Keratinocyte (primary cell): ENCODE data around the gene PTPN6. TPM values are rescaled to one million over a fixed set of nuclear protein-coding genes. Genes with fewer than 3 reads are reported as not detected.

Experiments used
- DNase-seq: peaks from one replicate; pipeline ENCODE4 v3.0.0-alpha.2; 2011; ENCODE audit warnings: low read depth, missing footprints, low spot score
- FAIRE-seq: peaks from 2 replicates; lab custom pipeline; 2011; peaks lifted over from hg19 to GRCh38; lab: Jason Lieb, UNC
- H2AFZ ChIP-seq: 2 replicates; pipeline ENCODE4 v1.6.0; 2012; ENCODE audit warnings: low read length, control low read depth, inconsistent platforms; ENCODE audit not compliant: control insufficient read depth
- H3K27ac ChIP-seq: 2 replicates; pipeline ENCODE4 v1.5.1; 2011; ENCODE audit warnings: low read length; ENCODE audit not compliant: control insufficient read depth, insufficient read depth
- H3K27me3 ChIP-seq: 3 replicates; pipeline ENCODE4 v1.6.0; 2011; ENCODE audit warnings: low read length; ENCODE audit not compliant: control insufficient read depth, insufficient read depth; ENCODE audit errors: extremely low read depth
- H3K36me3 ChIP-seq, 2 experiments: 2 replicates in 1 of 2; 3 replicates in 1 of 2; pipeline ENCODE4 v1.5.1; 2011; ENCODE audit warnings: low read length in 2 of 2, mild to moderate bottlenecking in 1 of 2; ENCODE audit not compliant: control insufficient read depth in 2 of 2, insufficient read depth in 2 of 2; ENCODE audit errors: extremely low read depth in 1 of 2
- H3K4me1 ChIP-seq: 3 replicates; pipeline ENCODE4 v1.5.1; 2011; ENCODE audit warnings: low read length; ENCODE audit not compliant: control insufficient read depth, insufficient read depth; ENCODE audit errors: extremely low read depth
- H3K4me2 ChIP-seq: 3 replicates; pipeline ENCODE4 v1.6.0; 2011; ENCODE audit warnings: low read depth, low read length; ENCODE audit not compliant: control insufficient read depth, insufficient read depth; ENCODE audit errors: extremely low read depth
- H3K4me3 ChIP-seq, 3 experiments: fragments of 200-600 bp in 1 of 3; sonication (generic) in 1 of 3; 2 replicates in 2 of 3; 3 replicates in 1 of 3; pipeline ENCODE4 v1.5.1; 2011 to 2016; ENCODE audit warnings: low read length in 3 of 3, mild to moderate bottlenecking in 3 of 3, control low read depth in 2 of 3, inconsistent platforms in 1 of 3, low read depth in 1 of 3, mixed read lengths in 1 of 3, mixed run types in 1 of 3, moderate library complexity in 1 of 3; ENCODE audit not compliant: control insufficient read depth in 2 of 3, insufficient read depth in 2 of 3; ENCODE audit errors: extremely low read depth in 1 of 3
- H3K79me2 ChIP-seq: 2 replicates; pipeline ENCODE4 v1.6.0; 2012; ENCODE audit warnings: low read length; ENCODE audit not compliant: control insufficient read depth, insufficient read depth
- H3K9ac ChIP-seq: 3 replicates; pipeline ENCODE4 v1.6.0; 2011; ENCODE audit warnings: low read length; ENCODE audit not compliant: control insufficient read depth, insufficient read depth; ENCODE audit errors: extremely low read depth
- H3K9me1 ChIP-seq: 3 replicates; pipeline ENCODE4 v1.6.0; 2011; ENCODE audit warnings: low read length; ENCODE audit not compliant: control insufficient read depth, insufficient read depth; ENCODE audit errors: extremely low read depth
- H3K9me3 ChIP-seq: 2 replicates; pipeline ENCODE4 v1.5.1; 2012; ENCODE audit warnings: low read depth, low read length; ENCODE audit not compliant: control insufficient read depth
- H4K20me1 ChIP-seq: 3 replicates; pipeline ENCODE4 v1.6.0; 2011; ENCODE audit warnings: low read length; ENCODE audit not compliant: control insufficient read depth, insufficient read depth; ENCODE audit errors: extremely low read depth
- CTCF ChIP-seq, 3 experiments: IDR thresholded peaks in 1 of 3; conservative IDR thresholded peaks in 1 of 3; optimal IDR thresholded peaks in 1 of 3; 2 replicates in 2 of 3; 3 replicates in 1 of 3; pipeline versions ENCODE3 to v1.5.1; 2011; ENCODE audit warnings: low read length in 3 of 3, mild to moderate bottlenecking in 3 of 3, moderate library complexity in 2 of 3, control low read depth in 1 of 3, inconsistent platforms in 1 of 3; ENCODE audit not compliant: insufficient read depth in 2 of 3; ENCODE audit errors: extremely low read depth in 1 of 3
- EZH2 ChIP-seq: IDR thresholded peaks from one replicate; pipeline ENCODE4 v1.6.1; 2012; ENCODE audit warnings: inconsistent platforms, mild to moderate bottlenecking, low read length, moderate library complexity
- dilution Hi-C: fragments of 300-500 bp; cut with MboI; formaldehyde crosslinking; loops from one replicate; pipeline ENCODE4 v1.7.0; 2020; ENCODE audit warnings: low sequenced_read_pairs; ENCODE audit not compliant: extremely low pct_ligation_motif_present
- polyA plus RNA-seq, 5 experiments: library from polyadenylated mRNA; depleted of rRNA in 3 of 5; stranded (reverse) in 3 of 5; stranded (forward) in 1 of 5; unstranded in 1 of 5; fragments of >200 nt; gene quantifications; 1 replicate in 1 of 5; 2 replicates in 3 of 5; 3 replicates in 1 of 5; pipeline versions ENCODE4 v1.2.1 to v1.2.3, GENCODE V29; 2011 to 2012; ENCODE audit warnings: missing spikeins in 2 of 5, low read depth in 1 of 5, low replicate concordance in 1 of 5

PTPN6 gene
- polyA plus RNA-seq, 1 donor (not counting 4 experiments of a cell fraction or from before 2014, with no cell fraction given) = 18.7 TPM

DNA sequence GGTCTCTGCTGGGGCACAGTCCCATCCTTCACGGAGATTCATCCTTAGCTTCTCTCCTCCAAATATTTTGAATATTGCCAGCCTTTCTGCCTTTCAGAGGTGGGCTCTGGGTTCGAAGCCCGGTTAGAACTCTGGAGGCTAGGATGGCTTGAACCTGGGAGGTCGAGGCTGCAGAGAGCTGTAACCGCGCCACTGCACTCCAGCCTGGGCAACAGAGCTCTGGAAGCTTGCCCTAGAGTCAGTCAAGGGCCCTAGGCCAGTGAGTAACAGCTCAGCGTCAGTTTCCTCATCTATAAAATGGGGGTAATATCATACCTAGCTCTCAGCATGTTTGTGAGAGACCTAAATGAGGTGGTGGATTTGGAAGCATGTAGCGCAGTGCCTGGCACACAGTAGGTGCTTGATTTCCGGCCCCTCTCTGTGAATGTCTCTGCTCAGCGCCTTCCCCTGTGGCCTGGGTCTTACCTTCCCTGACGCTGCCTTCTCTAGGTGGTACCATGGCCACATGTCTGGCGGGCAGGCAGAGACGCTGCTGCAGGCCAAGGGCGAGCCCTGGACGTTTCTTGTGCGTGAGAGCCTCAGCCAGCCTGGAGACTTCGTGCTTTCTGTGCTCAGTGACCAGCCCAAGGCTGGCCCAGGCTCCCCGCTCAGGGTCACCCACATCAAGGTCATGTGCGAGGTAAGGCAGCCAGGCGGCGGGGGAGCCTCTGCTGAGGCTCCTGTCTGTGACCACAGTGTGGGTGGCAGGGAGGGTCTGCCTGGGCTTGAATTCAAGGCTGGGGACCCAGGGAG, 3.4 kb downstream of the PTPN6 start:
- no peak overlapping the region for H2AFZ ChIP-seq
- no peaks in the 10 kb centered on the region for H3K9me1 ChIP-seq
- H3K27ac ChIP-seq = no peak overlapping the region
- no peaks in the 10 kb centered on the region for H3K27me3 ChIP-seq
- TF ChIP-seq EZH2 (no peak), CTCF (optimal IDR thresholded peaks at IDR 0.05 in 1 of 3, IDR thresholded peaks at IDR 0.05 in 1 of 3, conservative IDR thresholded peaks at IDR 0.05 in 1 of 3; ENCODE audit: extremely low read depth in 1 of 3, insufficient read depth in 2 of 3, low read length in 3 of 3) (no peak)
- no peaks in the 10 kb centered on the region for H3K36me3 ChIP-seq
- H3K9ac ChIP-seq = no peak overlapping the region
- no peaks in the 10 kb centered on the region for H4K20me1 ChIP-seq
- peaks cover 16% of the 10 kb centered on the region for H3K4me1 ChIP-seq
- no peak for FAIRE-seq
- dilution Hi-C loops = no loop called here
- H3K79me2 ChIP-seq = no peaks in the 10 kb centered on the region
- H3K4me3 ChIP-seq = no peak overlapping the region
- H3K4me2 ChIP-seq = no peak overlapping the region
- no peaks in the 10 kb centered on the region for H3K9me3 ChIP-seq
- no peak for DNase-seq

GRCh38 chr12:6955108-6956020, 4.2 kb downstream of the PTPN6 start:
- Histone ChIP-seq H3K27ac (no peak overlapping the region), H3K4me1 (peaks cover 16% of the 10 kb centered on the region), H4K20me1 (no peaks in the 10 kb centered on the region), H3K79me2 (no peaks in the 10 kb centered on the region), H3K9me3 (no peaks in the 10 kb centered on the region), H3K36me3 (peaks cover 0 to 1% of the 10 kb centered on the region in 2 experiments), H3K9ac (no peak overlapping the region), H3K4me3 (no peak overlapping the region), H2AFZ (no peak overlapping the region), H3K27me3 (no peaks in the 10 kb centered on the region), H3K4me2 (no peak overlapping the region), H3K9me1 (no peaks in the 10 kb centered on the region)
- DNase-seq (no peak), FAIRE-seq (no peak)
- TF ChIP-seq CTCF (optimal IDR thresholded peaks at IDR 0.05 in 1 of 3, IDR thresholded peaks at IDR 0.05 in 1 of 3, conservative IDR thresholded peaks at IDR 0.05 in 1 of 3; ENCODE audit: extremely low read depth in 1 of 3, insufficient read depth in 2 of 3, low read length in 3 of 3) (no peak), EZH2 (no peak)
- dilution Hi-C loops = no loop called here
